IMR-90 (cell line): ENCODE results near the gene COL4A1. TPM values are rescaled to one million over a fixed set of nuclear protein-coding genes. Genes with fewer than 3 reads are reported as not detected.

Source experiments
- ATAC-seq: fragments of 200-7000 bp; cut with Tn5 transposase; 2 replicates; pipeline ENCODE4 v1.9.1; 2020; ENCODE audit warnings: low read depth, mild to moderate bottlenecking, moderate library complexity
- BruUV-seq: library from RNA; stranded (reverse); fragments of 400-500 nt; replicated peaks from 2 replicates; lab custom pipeline; 2021; lab: Mats Ljungman, UMichigan
- CTCF ChIA-PET: fragments of 300-600 bp; formaldehyde crosslinking; extraction: SDS; loops from one replicate; lab custom pipeline; 2021; ENCODE audit warnings: antibody characterized with exemption; lab: Yijun Ruan, JAX
- POLR2A ChIA-PET: fragments of 300-600 bp; sonication (Branson Sonifier 250); formaldehyde crosslinking; loops from one replicate; lab custom pipeline; 2022; ENCODE audit warnings: antibody characterized with exemption; ENCODE audit not compliant: unreplicated experiment; lab: Charles Lee
- DNase-seq: peaks from one replicate; pipeline ENCODE4 v3.0.0; 2013
- H2AFZ ChIP-seq: replicated peaks from 2 replicates; pipeline ENCODE3; 2013; ENCODE audit warnings: low read length, mild to moderate bottlenecking; ENCODE audit not compliant: poor library complexity
- H2AK5ac ChIP-seq: 2 replicates; pipeline ENCODE4 v1.6.1; 2013; ENCODE audit warnings: low read depth, low read length, inconsistent platforms
- H2AK9ac ChIP-seq: replicated peaks from 2 replicates; pipeline ENCODE3; 2013; ENCODE audit warnings: mild to moderate bottlenecking, low read depth, low read length, moderate library complexity; ENCODE audit not compliant: poor library complexity
- H2BK120ac ChIP-seq: 2 replicates; pipeline ENCODE4 v1.6.1; 2013; ENCODE audit warnings: low read depth, low read length, inconsistent platforms
- H2BK15ac ChIP-seq: 3 replicates; pipeline ENCODE4 v1.6.1; 2013; ENCODE audit warnings: low read depth, low read length, inconsistent platforms
- H2BK20ac ChIP-seq: 2 replicates; pipeline ENCODE4 v1.6.1; 2013; ENCODE audit warnings: low read depth, mild to moderate bottlenecking, inconsistent platforms, low read length, moderate library complexity
- H2BK5ac ChIP-seq: 2 replicates; pipeline ENCODE4 v1.6.1; 2013; ENCODE audit warnings: mild to moderate bottlenecking, low read depth, low read length, inconsistent platforms; ENCODE audit not compliant: poor library complexity, severe bottlenecking
- H3K14ac ChIP-seq: replicated peaks from 2 replicates; pipeline ENCODE4 v1.6.1; 2013; ENCODE audit warnings: low read depth, low read length, inconsistent platforms
- H3K18ac ChIP-seq: 2 replicates; pipeline ENCODE4 v1.6.1; 2013; ENCODE audit warnings: low read depth, low read length, control low read depth
- H3K23ac ChIP-seq: 2 replicates; pipeline ENCODE4 v1.6.1; 2013; ENCODE audit warnings: low read depth, low read length, inconsistent platforms
- H3K27ac ChIP-seq: 2 replicates; pipeline ENCODE4 v1.5.1; 2013; ENCODE audit warnings: mild to moderate bottlenecking, control low read depth, low read length; ENCODE audit not compliant: insufficient read depth
- H3K27me3 ChIP-seq: 2 replicates; pipeline ENCODE4 v1.6.1; 2013; ENCODE audit warnings: low read length; ENCODE audit not compliant: control insufficient read depth, insufficient read depth
- H3K36me3 ChIP-seq: 2 replicates; pipeline ENCODE4 v1.6.1; 2013; ENCODE audit warnings: low read length, mixed read lengths; ENCODE audit not compliant: control insufficient read depth, insufficient read depth
- H3K4ac ChIP-seq: 2 replicates; pipeline ENCODE4 v1.6.1; 2013; ENCODE audit warnings: low read depth, low read length, inconsistent platforms
- H3K4me1 ChIP-seq: 2 replicates; pipeline ENCODE4 v1.6.1; 2013; ENCODE audit warnings: low read length, mixed read lengths; ENCODE audit not compliant: control insufficient read depth, insufficient read depth
- H3K4me2 ChIP-seq: 2 replicates; pipeline ENCODE4 v1.6.1; 2013; ENCODE audit warnings: low read depth, mild to moderate bottlenecking, control low read depth, low read length, moderate library complexity
- H3K4me3 ChIP-seq: 2 replicates; pipeline ENCODE4 v1.5.1; 2013; ENCODE audit warnings: low read depth, mild to moderate bottlenecking, control low read depth, low read length, moderate library complexity; ENCODE audit not compliant: insufficient read depth
- H3K56ac ChIP-seq: 2 replicates; pipeline ENCODE4 v1.6.1; 2013; ENCODE audit warnings: low read length, inconsistent platforms; ENCODE audit not compliant: insufficient read depth; ENCODE audit errors: extremely low read depth
- H3K79me1 ChIP-seq, 2 experiments: 2 replicates each; pipeline ENCODE4 v1.6.1; 2013; ENCODE audit warnings: low read length in 2 of 2, inconsistent platforms in 1 of 2, low read depth in 1 of 2
- H3K9ac ChIP-seq: 2 replicates; pipeline ENCODE4 v1.6.1; 2013; ENCODE audit warnings: low read depth, low read length, control low read depth
- H3K9me1 ChIP-seq: 2 replicates; pipeline ENCODE4 v1.6.1; 2013; ENCODE audit warnings: low read length, inconsistent platforms; ENCODE audit not compliant: insufficient read depth
- H3K9me3 ChIP-seq: 2 replicates; pipeline ENCODE4 v1.6.1; 2013; ENCODE audit warnings: low read length; ENCODE audit not compliant: control insufficient read depth, insufficient read depth
- H4K20me1 ChIP-seq: 2 replicates; pipeline ENCODE4 v1.6.1; 2013; ENCODE audit warnings: low read length, inconsistent platforms; ENCODE audit not compliant: insufficient read depth
- H4K5ac ChIP-seq: 2 replicates; pipeline ENCODE4 v1.6.1; 2013; ENCODE audit warnings: mild to moderate bottlenecking, low read depth, low read length, control low read depth
- H4K8ac ChIP-seq, 2 experiments: 2 replicates each; pipeline ENCODE4 v1.6.1; 2013; ENCODE audit warnings: low read depth in 2 of 2, low read length in 2 of 2, control low read depth in 1 of 2, inconsistent platforms in 1 of 2
- H4K91ac ChIP-seq: 2 replicates; pipeline ENCODE4 v1.6.1; 2013; ENCODE audit warnings: low read depth, low read length, inconsistent platforms; ENCODE audit not compliant: insufficient read depth
- BHLHE40 ChIP-seq: fragments of 150-350 bp; IDR thresholded peaks from 2 replicates; pipeline ENCODE4 v1.6.1; 2016; ENCODE audit warnings: mild to moderate bottlenecking, low read depth, low read length
- CEBPB ChIP-seq: IDR thresholded peaks from 2 replicates; pipeline ENCODE4 v1.6.1; 2012; ENCODE audit warnings: low read depth, low read length, improper control_type of control experiment
- CHD1 ChIP-seq: IDR thresholded peaks from 2 replicates; pipeline ENCODE4 v1.6.1; 2012; ENCODE audit warnings: low read depth, low read length, improper control_type of control experiment
- FOS ChIP-seq: fragments of 150-350 bp; IDR thresholded peaks from 2 replicates; pipeline ENCODE4 v1.6.1; 2016; ENCODE audit warnings: low read depth, low read length
- MAFK ChIP-seq: IDR thresholded peaks from 2 replicates; pipeline ENCODE4 v1.6.1; 2012; ENCODE audit warnings: low read depth, low read length, improper control_type of control experiment
- MAZ ChIP-seq: IDR thresholded peaks from 2 replicates; pipeline ENCODE4 v1.6.1; 2012; ENCODE audit warnings: low read depth, mild to moderate bottlenecking, low read length, improper control_type of control experiment, moderate library complexity, borderline replicate concordance
- MXI1 ChIP-seq: IDR thresholded peaks from 2 replicates; pipeline ENCODE4 v1.6.1; 2012; ENCODE audit warnings: low read depth, mild to moderate bottlenecking, low read length, moderate library complexity, borderline replicate concordance
- NFE2L2 ChIP-seq: fragments of 150-350 bp; IDR thresholded peaks from 2 replicates; pipeline ENCODE4 v1.6.1; 2016; ENCODE audit warnings: low read depth, mild to moderate bottlenecking, low read length
- POLR2A ChIP-seq: IDR thresholded peaks from 2 replicates; pipeline ENCODE4 v1.6.1; 2012; ENCODE audit warnings: mild to moderate bottlenecking, low read depth, low read length
- RAD21 ChIP-seq: IDR thresholded peaks from 2 replicates; pipeline ENCODE4 v1.6.1; 2012; ENCODE audit warnings: low read length, improper control_type of control experiment
- RCOR1 ChIP-seq: IDR thresholded peaks from 2 replicates; pipeline ENCODE4 v1.6.1; 2012; ENCODE audit warnings: mild to moderate bottlenecking, low read length, improper control_type of control experiment; ENCODE audit not compliant: insufficient replicate concordance
- RFX5 ChIP-seq: IDR thresholded peaks from 2 replicates; pipeline ENCODE4 v1.8.0; 2012; ENCODE audit warnings: low read depth, mild to moderate bottlenecking, low read length, moderate library complexity
- SMC3 ChIP-seq: fragments of 150-350 bp; IDR thresholded peaks from 2 replicates; pipeline ENCODE4 v1.6.1; 2016; ENCODE audit warnings: low read depth, mild to moderate bottlenecking, antibody characterized with exemption, low read length, moderate library complexity
- WGBS, 2 experiments: methylation state at CpG; one replicate each; pipeline versions ENCODE4 v1.1.5 to v1.1.7; 2013; ENCODE audit warnings: missing lambda C conversion rate in 2 of 2; ENCODE audit not compliant: insufficient read length in 1 of 2; ENCODE audit errors: extremely low coverage in 2 of 2; 5-methylcytosine and 5-hydroxymethylcytosine counted together
- dilution Hi-C: fragments of 300-500 bp; cut with HindIII; formaldehyde crosslinking; loops from one replicate; pipeline ENCODE4 v1.14.3; 2018; ENCODE audit warnings: low sequenced_read_pairs; ENCODE audit not compliant: unreplicated experiment
- in situ Hi-C: fragments of 300-500 bp; cut with MboI; formaldehyde crosslinking; loops from 3 replicates; pipeline ENCODE4 v1.14.3; 2019; ENCODE audit warnings: low sequenced_read_pairs, inconsistent platforms, mixed read lengths
- intact Hi-C: fragments of 100-400 bp; cut with micrococcal nuclease; formaldehyde crosslinking; loops from 2 replicates; pipeline ENCODE4 v1.10.0; 2022
- polyA plus RNA-seq, 3 experiments: library from polyadenylated mRNA; depleted of rRNA; stranded (reverse); fragments of >200 nt; gene quantifications; 2 replicates each; pipeline ENCODE4 v1.2.3, GENCODE V29; 2012; ENCODE audit warnings: low replicate concordance in 1 of 3
- total RNA-seq: library from RNA; depleted of rRNA; stranded (reverse); fragments of >200 nt; gene quantifications from 2 replicates; pipeline ENCODE4 v1.2.3, GENCODE V29; 2012
- TF ChIP-seq, protein P1 (sequence below): fragments of 150-350 bp; IDR thresholded peaks from 2 replicates; pipeline ENCODE4 v1.6.1; 2016; ENCODE audit warnings: low read depth, mild to moderate bottlenecking, low read length, moderate library complexity, borderline replicate concordance
- TF ChIP-seq, protein P2 (sequence below): conservative IDR thresholded peaks from 2 replicates; pipeline ENCODE4 v1.5.1; 2012; ENCODE audit warnings: mild to moderate bottlenecking, low read depth, low read length, improper control_type of control experiment
- TF ChIP-seq, protein P3 (sequence below): fragments of 150-350 bp; IDR thresholded peaks from 2 replicates; pipeline ENCODE4 v1.6.1; 2017; ENCODE audit warnings: mild to moderate bottlenecking, antibody characterized with exemption, low read length, low read depth

The COL4A1 gene
- total and polyA plus RNA-seq, 2 of the 4 experiments (the other 2 are of a cell fraction) = 230 to 337 TPM

- H3K9ac ChIP-seq = no peak overlapping the region
- dilution Hi-C loops = no loop called here
- H4K5ac ChIP-seq = no peak overlapping the region
- no peaks in the 10 kb centered on the region for H3K79me1 ChIP-seq
- no peak for ATAC-seq
- H3K4ac ChIP-seq = no peak overlapping the region
- H3K56ac ChIP-seq = no peak overlapping the region
- H3K4me3 ChIP-seq = no peak overlapping the region
- H2AFZ ChIP-seq = no peak overlapping the region
- no peaks in the 10 kb centered on the region for H3K9me3 ChIP-seq
- no peak for TF ChIP-seq FOS
- TF ChIP-seq, protein P1, sequence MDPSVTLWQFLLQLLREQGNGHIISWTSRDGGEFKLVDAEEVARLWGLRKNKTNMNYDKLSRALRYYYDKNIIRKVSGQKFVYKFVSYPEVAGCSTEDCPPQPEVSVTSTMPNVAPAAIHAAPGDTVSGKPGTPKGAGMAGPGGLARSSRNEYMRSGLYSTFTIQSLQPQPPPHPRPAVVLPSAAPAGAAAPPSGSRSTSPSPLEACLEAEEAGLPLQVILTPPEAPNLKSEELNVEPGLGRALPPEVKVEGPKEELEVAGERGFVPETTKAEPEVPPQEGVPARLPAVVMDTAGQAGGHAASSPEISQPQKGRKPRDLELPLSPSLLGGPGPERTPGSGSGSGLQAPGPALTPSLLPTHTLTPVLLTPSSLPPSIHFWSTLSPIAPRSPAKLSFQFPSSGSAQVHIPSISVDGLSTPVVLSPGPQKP = no peak
- TF ChIP-seq, protein P2, sequence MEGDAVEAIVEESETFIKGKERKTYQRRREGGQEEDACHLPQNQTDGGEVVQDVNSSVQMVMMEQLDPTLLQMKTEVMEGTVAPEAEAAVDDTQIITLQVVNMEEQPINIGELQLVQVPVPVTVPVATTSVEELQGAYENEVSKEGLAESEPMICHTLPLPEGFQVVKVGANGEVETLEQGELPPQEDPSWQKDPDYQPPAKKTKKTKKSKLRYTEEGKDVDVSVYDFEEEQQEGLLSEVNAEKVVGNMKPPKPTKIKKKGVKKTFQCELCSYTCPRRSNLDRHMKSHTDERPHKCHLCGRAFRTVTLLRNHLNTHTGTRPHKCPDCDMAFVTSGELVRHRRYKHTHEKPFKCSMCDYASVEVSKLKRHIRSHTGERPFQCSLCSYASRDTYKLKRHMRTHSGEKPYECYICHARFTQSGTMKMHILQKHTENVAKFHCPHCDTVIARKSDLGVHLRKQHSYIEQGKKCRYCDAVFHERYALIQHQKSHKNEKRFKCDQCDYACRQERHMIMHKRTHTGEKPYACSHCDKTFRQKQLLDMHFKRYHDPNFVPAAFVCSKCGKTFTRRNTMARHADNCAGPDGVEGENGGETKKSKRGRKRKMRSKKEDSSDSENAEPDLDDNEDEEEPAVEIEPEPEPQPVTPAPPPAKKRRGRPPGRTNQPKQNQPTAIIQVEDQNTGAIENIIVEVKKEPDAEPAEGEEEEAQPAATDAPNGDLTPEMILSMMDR = no peak
- TF ChIP-seq NFE2L2 = no peak
- TF ChIP-seq RCOR1 = no peak
- no peak for TF ChIP-seq POLR2A
- TF ChIP-seq, protein P3, sequence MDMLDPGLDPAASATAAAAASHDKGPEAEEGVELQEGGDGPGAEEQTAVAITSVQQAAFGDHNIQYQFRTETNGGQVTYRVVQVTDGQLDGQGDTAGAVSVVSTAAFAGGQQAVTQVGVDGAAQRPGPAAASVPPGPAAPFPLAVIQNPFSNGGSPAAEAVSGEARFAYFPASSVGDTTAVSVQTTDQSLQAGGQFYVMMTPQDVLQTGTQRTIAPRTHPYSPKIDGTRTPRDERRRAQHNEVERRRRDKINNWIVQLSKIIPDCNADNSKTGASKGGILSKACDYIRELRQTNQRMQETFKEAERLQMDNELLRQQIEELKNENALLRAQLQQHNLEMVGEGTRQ = no peak
- no peak for TF ChIP-seq MXI1
- no peak for TF ChIP-seq MAFK
- TF ChIP-seq CHD1 = no peak
- no peak for TF ChIP-seq CEBPB
- TF ChIP-seq RAD21 = no peak
- TF ChIP-seq BHLHE40 = no peak
- TF ChIP-seq SMC3 = no peak
- TF ChIP-seq RFX5 = no peak
- no peak for TF ChIP-seq MAZ
- no peaks in the 10 kb centered on the region for H3K36me3 ChIP-seq
- POLR2A ChIA-PET = no interaction called here
- H4K91ac ChIP-seq = no peak overlapping the region
- H4K20me1 ChIP-seq = peaks cover 4% of the 10 kb centered on the region
- no peak overlapping the region for H2BK5ac ChIP-seq
- no peak overlapping the region for H2AK5ac ChIP-seq
- H2BK15ac ChIP-seq = no peak overlapping the region
- DNase-seq = no peak
- no peak overlapping the region for H3K14ac ChIP-seq
- in situ Hi-C loops = no loop called here
- CTCF ChIA-PET = no interaction called here
- no peak overlapping the region for H2AK9ac ChIP-seq
- H3K9me1 ChIP-seq = no peaks in the 10 kb centered on the region; the same call in none of the 2 replicates
- no peak overlapping the region for H4K8ac ChIP-seq
- intact Hi-C loops = no loop called here
- H3K27ac ChIP-seq = no peak overlapping the region
- H2BK120ac ChIP-seq = no peak overlapping the region
- no TSS peak for BruUV-seq
- peaks cover 5% of the 10 kb centered on the region for H3K4me1 ChIP-seq
- no CpG with 5 or more reads among the region's 8 CpGs for WGBS, 2 experiments
- H3K4me2 ChIP-seq = no peak overlapping the region
- no peak overlapping the region for H3K23ac ChIP-seq
- no peak overlapping the region for H3K18ac ChIP-seq
- H2BK20ac ChIP-seq = no peak overlapping the region
- no peaks in the 10 kb centered on the region for H3K27me3 ChIP-seq
Measured at GRCh38 chr13:110134801-110135200, 172.2 kb downstream of the COL4A1 start.
